GM21825 (cell line): ENCODE results near the gene CYP4F22.
A peak's percentile ranks its signal among the peaks of the same experiment; 100 is the strongest.
"Not testable (repeated sequence)": the region's sequence is repeated elsewhere in the genome, so short reads cannot be mapped to it uniquely, and the experiment has no call there.

Source experiments
- ATAC-seq: cut with Tn5 transposase; IDR thresholded peaks from one replicate; pipeline ENCODE4 v1.9.1; 2021; ENCODE audit warnings: mild to moderate bottlenecking, moderate library complexity; ENCODE audit not compliant: unreplicated experiment

CYP4F22 gene

DNA sequence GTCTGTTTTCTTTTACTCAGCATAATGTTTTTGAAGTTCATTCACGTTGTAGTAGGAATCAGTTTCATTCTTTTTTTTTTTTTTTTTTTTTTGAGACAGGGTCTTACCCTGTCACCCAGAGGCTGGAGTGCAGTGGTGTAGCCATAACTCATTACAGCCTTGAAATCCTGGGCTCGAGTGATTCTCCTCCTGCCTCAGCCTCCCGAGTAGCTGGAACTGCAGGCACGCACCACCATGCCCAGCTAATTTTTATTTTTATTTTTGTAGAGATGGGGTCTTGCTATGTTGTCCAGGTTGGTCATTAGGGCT lies 25.2 kb downstream of the CYP4F22 start:
- not testable (repeated sequence) for ATAC-seq

DNA sequence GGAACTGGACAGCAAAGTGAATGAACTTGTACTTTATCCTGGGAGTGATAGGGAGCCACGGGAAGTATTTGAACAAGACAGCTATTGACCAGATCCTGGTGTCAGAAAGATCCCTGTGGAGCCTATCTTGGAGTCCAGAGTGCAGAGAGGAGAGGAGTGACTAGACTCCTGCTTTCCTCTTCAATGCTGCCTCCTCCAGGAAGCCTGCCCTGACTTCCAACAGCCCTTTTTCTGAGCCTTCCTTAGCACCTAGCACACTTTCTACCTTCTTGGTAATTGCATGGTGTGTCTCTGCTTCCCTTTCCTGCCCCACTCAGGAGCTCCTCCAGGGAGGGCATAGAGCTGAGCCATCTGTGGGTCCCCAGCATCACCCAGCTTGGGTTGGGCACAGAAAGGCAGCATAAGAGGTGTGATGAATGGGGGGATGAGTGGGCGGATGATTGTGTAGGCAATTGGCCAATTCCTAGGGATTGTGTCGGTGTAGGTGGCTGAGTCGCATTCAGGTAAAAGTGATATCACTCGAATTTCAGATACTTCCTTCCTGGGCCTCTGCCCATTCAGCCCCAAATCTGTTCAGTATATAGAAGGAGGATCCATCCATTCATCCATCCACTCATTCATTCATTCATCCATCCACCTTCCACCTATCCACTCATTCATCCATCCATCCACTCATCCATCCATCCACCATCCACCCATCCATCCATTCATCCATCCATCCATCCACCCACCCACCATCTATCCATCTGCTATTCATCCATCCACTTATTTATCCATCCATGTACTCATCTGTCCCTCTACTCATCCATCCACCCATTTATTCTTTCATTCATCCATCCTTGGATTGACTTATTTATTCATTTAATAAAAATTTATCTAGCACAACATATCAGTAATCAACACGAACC lies 26.9 kb downstream of the CYP4F22 start:
- no peak for ATAC-seq

- no peak for ATAC-seq
Observed at GRCh38 chr19:15536350-15536749, 28.0 kb downstream of the CYP4F22 start.

DNA sequence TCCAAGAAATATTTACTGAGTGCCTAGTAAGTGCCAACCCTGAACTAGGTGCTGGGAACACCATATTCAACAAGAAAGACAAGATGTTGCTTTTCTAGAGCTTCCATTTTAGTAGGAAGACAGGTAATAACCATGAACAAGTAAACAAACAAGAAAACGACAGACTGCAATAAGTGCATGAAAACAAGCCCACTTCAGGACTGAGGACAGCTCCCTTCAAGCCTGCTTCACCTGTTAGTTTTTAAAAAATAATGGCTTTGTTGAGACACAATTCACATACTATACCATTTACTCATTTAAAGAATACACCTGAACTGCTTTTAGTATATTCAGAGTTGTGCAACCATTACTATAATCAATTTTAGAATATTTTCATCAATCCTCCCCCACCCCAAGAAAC lies 30.4 kb downstream of the CYP4F22 start:
- ATAC-seq: no peak

GRCh38 chr19:15539638-15540037 lies 31.3 kb downstream of the CYP4F22 start:
- ATAC-seq: no peak

DNA sequence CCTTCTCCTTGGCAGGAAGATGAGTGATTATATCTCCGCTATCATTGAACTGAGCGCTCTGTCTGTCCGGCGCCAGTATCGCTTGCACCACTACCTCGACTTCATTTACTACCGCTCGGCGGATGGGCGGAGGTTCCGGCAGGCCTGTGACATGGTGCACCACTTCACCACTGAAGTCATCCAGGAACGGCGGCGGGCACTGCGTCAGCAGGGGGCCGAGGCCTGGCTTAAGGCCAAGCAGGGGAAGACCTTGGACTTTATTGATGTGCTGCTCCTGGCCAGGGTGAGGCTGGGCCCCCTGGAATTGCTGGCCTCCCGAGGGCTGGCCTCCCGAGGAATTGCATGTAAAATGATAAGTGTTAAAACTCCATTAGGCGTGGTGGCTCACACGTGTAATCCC lies 32.1 kb downstream of the CYP4F22 start:
- no peak for ATAC-seq

DNA sequence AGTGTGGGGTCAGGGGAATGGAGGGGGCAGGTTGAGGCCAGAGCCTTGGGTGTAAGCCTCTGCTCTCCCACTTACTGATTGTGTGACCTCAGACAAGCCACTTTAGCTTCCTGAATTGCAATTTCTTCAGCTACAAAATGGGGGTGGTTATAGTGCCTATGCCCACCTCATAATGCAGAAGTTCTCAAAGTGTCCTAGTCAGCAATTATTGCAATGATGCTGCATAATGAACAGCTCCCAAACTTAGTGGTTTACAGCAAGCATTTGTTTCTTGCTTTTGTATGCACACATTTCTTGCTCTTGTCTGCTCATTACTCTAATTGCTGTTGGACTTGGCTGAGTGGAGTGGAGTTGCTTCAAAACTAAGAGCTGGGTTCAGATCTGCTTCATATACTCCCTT lies 36.0 kb downstream of the CYP4F22 start:
- ATAC-seq: no peak

DNA sequence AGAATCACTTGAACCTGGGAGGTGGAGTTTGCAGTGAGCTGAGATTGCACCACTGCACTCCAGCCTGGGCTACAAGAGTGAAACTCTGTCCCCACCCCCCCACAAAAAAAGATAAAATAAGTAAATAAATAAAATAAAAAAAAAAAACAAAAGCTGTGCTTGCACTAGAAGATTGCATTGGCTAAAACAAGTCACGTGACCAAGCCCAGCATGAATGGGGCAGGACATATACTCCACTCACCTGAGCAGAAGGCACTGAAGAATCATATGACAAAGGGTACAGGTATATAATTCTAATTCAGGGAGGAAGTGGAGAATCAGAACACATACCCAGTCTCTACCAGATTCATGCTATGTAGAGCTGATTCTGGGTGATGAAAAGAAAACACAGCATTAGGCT lies 36.6 kb downstream of the CYP4F22 start:
- no peak for ATAC-seq

GRCh38 chr19:15548648-15549047 lies 40.3 kb downstream of the CYP4F22 start:
- no peak for ATAC-seq

- no peak for ATAC-seq
Observed at GRCh38 chr19:15549581-15549980, 41.3 kb downstream of the CYP4F22 start.

DNA sequence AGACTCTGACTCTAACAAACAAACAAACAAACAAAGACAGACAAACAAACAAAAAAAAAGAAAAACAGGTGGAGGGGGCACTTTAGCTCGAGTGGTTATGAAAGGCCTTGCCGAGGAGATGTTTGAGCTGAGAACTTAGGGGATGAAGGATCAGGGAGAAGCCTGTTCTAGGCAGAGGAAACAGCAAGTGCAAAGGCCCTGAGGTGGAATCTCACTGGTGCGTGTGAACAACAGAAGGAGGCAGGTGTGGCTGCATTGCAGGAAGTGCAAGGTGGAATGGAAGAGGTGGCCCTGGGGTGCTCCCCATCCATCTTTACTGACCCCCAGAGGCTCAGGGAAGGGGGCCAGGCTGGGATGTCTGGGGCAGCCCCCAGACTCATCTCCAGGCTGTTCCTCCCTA lies 41.9 kb downstream of the CYP4F22 start:
- ATAC-seq: no peak

DNA sequence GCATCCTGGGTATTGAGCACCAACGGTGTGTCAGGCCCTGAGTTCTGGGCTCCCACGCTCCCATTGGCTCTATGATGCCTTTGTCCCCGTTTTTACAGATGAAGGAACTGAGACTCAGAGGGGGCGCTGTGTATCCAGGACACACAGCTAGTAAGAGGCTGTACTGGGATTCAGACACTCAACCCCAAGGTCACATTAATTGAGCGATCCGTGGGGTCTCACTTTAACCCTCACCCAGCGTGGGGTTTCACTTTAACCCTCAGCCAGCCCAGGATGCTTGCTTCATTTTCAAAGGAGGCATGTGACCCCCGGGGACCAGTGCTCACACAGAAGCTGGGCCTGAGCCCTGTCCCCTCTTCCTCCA lies 42.6 kb downstream of the CYP4F22 start:
- no peak for ATAC-seq

GRCh38 chr19:15551293-15552004 lies 43.1 kb downstream of the CYP4F22 start:
- no peak for ATAC-seq

GRCh38 chr19:15555021-15555420 lies 46.7 kb downstream of the CYP4F22 start:
- ATAC-seq: no peak

GRCh38 chr19:15555759-15556633 lies 47.7 kb downstream of the CYP4F22 start:
- ATAC-seq: peak; percentile 73

GRCh38 chr19:15556634-15557181 lies 48.4 kb downstream of the CYP4F22 start:
- ATAC-seq: peak; percentile 18

DNA sequence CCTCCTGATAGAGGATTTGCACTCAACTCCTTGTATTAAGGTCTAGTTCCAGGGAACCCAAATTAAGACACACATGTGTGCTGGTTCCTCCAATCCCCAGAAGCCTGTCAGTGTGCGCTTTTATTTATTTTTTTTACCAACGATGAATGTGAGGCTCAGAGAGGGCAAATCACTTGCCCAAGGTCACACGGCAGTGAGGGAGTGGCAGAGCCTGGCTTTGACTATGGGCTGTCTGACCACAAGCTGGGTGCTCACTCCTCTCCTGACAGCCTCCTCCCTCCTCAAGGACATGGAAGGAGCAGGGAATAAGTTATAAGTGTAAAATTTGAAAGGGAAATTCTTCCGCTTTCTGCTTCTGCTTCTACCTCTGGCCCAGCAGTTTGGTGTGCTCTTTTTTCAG lies 48.9 kb downstream of the CYP4F22 start:
- no peak for ATAC-seq

DNA sequence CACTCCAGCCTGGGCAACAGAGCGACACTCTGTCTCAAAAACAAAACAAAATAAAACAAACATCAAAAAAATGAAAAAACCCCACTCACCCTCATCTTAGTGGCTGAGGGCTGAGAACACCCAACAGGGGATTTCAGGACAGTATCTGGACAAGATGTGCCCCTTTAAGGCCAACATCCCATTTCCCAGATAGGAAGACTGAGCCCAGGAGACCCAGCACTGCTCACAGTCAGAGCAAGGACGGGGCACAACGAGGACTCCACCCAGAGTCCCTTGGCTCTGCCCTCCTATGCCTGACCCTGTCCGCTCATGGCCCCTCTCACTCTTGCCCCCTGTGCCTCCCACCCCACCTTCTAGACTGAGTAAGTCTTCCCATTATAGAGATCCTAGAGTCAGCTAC lies 53.8 kb downstream of the CYP4F22 start:
- ATAC-seq: no peak

DNA sequence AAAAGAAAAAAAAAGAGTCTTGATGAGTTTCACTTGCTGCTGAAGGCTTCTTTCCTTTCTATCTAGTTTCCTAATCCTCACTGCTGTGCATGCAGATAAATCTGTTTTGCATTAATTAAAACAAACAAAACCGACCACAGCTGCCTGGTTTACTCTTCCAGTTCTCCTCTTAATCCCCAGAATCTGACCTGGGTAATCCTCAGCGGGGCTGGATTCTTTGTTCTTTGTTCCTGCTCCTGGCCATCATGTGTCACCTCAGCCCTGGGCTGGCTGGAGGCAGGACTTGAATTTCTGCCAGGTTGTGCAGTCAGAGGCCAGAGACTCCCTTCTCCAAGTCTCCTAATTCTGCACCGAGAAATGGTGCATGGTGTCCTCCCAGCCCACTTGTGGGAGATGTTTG lies 54.5 kb downstream of the CYP4F22 start:
- ATAC-seq: no peak

DNA sequence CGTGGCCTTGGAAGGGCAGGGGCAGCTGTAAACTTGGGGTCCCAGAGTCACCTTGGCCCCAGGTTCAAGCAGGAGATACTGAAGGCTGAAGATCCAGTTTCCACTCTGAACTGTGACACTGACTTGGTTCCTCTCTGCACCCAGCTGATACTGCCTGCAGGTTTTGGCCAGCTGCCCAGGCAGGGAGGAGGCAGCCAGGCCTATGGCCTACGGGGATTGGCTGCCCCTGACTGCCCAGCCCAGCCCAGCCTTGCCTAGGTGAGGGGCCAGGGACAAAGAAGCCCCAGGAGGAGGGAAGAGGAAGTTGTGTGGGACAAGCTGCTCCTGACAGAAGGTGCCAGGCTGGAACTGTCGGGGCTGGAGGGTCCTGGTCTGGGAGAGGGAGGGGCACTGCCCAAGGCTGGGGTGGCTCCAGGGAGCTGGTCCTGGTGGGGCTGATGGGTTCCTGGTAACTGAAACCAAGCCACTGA lies 55.0 kb downstream of the CYP4F22 start:
- no peak for ATAC-seq

DNA sequence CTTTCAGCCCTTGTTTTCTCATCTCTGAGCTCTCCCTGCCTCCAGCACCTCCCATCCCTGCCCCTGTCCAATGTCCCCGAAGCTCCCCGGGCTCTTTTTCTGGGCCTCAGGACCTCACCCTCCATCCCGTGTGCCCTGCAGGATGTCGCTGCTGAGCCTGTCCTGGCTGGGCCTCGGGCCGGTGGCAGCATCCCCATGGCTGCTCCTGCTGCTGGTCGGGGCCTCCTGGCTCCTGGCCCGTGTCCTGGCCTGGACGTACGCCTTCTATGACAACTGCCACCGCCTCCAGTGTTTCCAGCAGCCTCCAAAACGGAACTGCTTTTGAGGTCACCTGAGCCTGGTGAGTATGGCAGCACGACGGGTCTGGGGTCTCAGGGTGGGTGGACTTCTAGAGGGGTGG lies 55.6 kb downstream of the CYP4F22 start:
- ATAC-seq: no peak
